HL-60 (cell line): ENCODE results near the gene RAB25.

ENCODE experiments used
- DNase-seq, 2 experiments: peaks; one replicate each; pipeline ENCODE4 v3.0.0-alpha.2; 2010 to 2020; ENCODE audit warnings: low read depth in 1 of 2, low spot score in 1 of 2
- H3K27ac ChIP-seq: fragments of 250-450 bp; sonication (Bioruptor Pico); replicated peaks from 2 replicates; pipeline ENCODE4 v1.5.1; 2020; ENCODE audit warnings: mild to moderate bottlenecking, moderate library complexity
- H3K27me3 ChIP-seq: fragments of 250-450 bp; sonication (Bioruptor Pico); 2 replicates; pipeline ENCODE4 v1.5.1; 2021; ENCODE audit warnings: mild to moderate bottlenecking, moderate library complexity; ENCODE audit not compliant: insufficient read depth, poor library complexity, severe bottlenecking
- H3K4me3 ChIP-seq: replicated peaks from 2 replicates; pipeline ENCODE4 v1.5.1; 2011; ENCODE audit warnings: mild to moderate bottlenecking, control low read depth, low read length; ENCODE audit not compliant: insufficient read depth
- CTCF ChIP-seq: IDR thresholded peaks from one replicate; pipeline ENCODE4 v1.5.1; 2011; ENCODE audit warnings: low read length, control low read depth, inconsistent platforms; ENCODE audit not compliant: insufficient read depth
- GABPA ChIP-seq: IDR thresholded peaks from 2 replicates; pipeline ENCODE4 v1.6.1; 2012; ENCODE audit warnings: low read depth
- POLR2AphosphoS5 ChIP-seq: IDR thresholded peaks from 2 replicates; pipeline ENCODE4 v1.6.1; 2012; ENCODE audit warnings: low read depth
- REST ChIP-seq: IDR thresholded peaks from 2 replicates; pipeline ENCODE4 v1.6.1; 2012; ENCODE audit warnings: low read depth; ENCODE audit not compliant: insufficient replicate concordance
- SPI1 ChIP-seq: IDR thresholded peaks from 2 replicates; pipeline ENCODE4 v1.6.1; 2012; ENCODE audit warnings: low read depth, mild to moderate bottlenecking, borderline replicate concordance

The RAB25 gene

GRCh38 chr1:156065871-156066270, 4.9 kb downstream of the RAB25 start:
- Histone ChIP-seq H3K27me3 (no peaks in the 10 kb centered on the region), H3K27ac (no peak overlapping the region), H3K4me3 (no peak overlapping the region)
- no peak for TF ChIP-seq POLR2AphosphoS5
- no peak for TF ChIP-seq CTCF
- no peak for TF ChIP-seq GABPA
- no peak for TF ChIP-seq SPI1
- TF ChIP-seq REST, result no peak
- no peak for DNase-seq

- Histone ChIP-seq H3K27ac (no peak overlapping the region), H3K4me3 (no peak overlapping the region), H3K27me3 (no peaks in the 10 kb centered on the region)
- no peak for TF ChIP-seq CTCF
- no peak for TF ChIP-seq SPI1
- TF ChIP-seq POLR2AphosphoS5, result no peak
- no peak for TF ChIP-seq GABPA
- no peak for TF ChIP-seq REST
- DNase-seq, result no peak
These were observed 6.3 kb downstream of the RAB25 start for GRCh38 chr1:156067262-156067661.

DNA sequence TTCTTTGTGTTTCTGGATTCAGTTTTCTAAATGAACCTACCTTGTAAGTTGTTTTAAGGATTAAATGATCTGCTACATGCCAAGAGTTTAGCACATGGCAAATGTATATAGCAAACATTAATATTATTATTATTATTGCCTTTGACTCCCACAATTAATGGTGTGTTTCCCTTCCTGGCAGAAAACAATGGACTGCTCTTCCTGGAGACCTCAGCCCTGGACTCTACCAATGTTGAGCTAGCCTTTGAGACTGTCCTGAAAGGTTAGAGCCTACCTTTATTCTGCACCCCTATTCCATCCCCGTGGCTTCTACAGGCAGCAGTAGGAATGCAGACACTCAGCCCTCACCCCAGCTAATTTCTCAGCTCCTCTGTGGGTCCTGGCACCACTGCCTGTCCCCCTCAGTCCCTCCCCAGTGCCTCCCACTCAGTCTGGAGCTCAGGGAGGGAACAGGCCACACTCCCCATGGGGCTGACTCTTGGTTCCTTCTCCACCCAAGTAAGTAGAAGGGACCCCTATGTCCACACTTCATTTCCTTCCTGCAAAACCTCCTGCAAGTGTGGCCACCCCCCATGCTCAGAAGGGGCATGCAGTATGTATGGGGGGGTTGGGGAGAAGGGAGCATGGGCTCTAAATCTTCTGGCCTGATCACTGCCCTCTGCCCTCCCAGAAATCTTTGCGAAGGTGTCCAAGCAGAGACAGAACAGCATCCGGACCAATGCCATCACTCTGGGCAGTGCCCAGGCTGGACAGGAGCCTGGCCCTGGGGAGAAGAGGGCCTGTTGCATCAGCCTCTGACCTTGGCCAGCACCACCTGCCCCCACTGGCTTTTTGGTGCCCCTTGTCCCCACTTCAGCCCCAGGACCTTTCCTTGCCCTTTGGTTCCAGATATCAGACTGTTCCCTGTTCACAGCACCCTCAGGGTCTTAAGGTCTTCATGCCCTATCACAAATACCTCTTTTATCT, 8.8 kb downstream of the RAB25 start:
- DNase-seq, result no peak
- TF ChIP-seq CTCF (no peak), GABPA (no peak), SPI1 (no peak), POLR2AphosphoS5 (no peak), REST (no peak)
- Histone ChIP-seq H3K4me3 (no peak overlapping the region), H3K27me3 (no peaks in the 10 kb centered on the region), H3K27ac (no peak overlapping the region)
